Measurements from ENCODE around the gene STARD3. TPM values are rescaled to one million over a fixed set of nuclear protein-coding genes. Genes with fewer than 3 reads are reported as not detected.
"Not testable (repeated sequence)": the region's sequence is repeated elsewhere in the genome, so short reads cannot be mapped to it uniquely, and the experiment has no call there.

The STARD3 gene
- total and polyA plus RNA-seq, 12 donors, result 14.2 to 46.1 (median 19.9) TPM

DNA sequence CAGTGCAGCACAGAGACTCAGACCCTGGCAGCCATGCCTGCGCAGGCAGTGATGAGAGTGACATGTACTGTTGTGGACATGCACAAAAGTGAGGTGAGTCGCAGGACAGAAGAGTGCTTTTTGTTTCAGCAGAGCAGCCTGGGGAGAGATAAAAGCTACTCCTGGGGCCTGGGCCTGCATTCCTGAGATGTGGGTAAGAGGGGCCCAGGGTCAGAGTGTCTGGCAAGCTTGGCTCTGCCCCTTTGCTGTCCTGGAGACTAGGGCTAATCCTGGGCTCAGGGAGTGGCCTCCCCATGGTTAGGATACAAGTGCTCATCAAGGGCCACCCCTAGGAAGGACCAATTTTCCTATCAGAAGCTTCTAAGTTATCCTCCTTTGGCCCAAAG is 58.1 kb downstream of the STARD3 start:
- Histone ChIP-seq H3K4me3 (no peak overlapping the region), H3K36me3 (no peaks in the 10 kb centered on the region), H3K27ac (no peak overlapping the region), H3K4me1 (peaks cover 0 to 9% (median 6%) of the 10 kb centered on the region in 9 donors), H3K27me3 (peaks cover 0 to 14% (median 0%) of the 10 kb centered on the region in 7 donors), H3K9me3 (no peaks in the 10 kb centered on the region)
- intact Hi-C loops (cut with DNase I), result no loop called here
- no peak for ATAC-seq
- no peak for DNase-seq
- 74 to 86% methylated on average over 2 of the region's 2 CpGs for WGBS, 2 donors
- TF ChIP-seq, protein P1, sequence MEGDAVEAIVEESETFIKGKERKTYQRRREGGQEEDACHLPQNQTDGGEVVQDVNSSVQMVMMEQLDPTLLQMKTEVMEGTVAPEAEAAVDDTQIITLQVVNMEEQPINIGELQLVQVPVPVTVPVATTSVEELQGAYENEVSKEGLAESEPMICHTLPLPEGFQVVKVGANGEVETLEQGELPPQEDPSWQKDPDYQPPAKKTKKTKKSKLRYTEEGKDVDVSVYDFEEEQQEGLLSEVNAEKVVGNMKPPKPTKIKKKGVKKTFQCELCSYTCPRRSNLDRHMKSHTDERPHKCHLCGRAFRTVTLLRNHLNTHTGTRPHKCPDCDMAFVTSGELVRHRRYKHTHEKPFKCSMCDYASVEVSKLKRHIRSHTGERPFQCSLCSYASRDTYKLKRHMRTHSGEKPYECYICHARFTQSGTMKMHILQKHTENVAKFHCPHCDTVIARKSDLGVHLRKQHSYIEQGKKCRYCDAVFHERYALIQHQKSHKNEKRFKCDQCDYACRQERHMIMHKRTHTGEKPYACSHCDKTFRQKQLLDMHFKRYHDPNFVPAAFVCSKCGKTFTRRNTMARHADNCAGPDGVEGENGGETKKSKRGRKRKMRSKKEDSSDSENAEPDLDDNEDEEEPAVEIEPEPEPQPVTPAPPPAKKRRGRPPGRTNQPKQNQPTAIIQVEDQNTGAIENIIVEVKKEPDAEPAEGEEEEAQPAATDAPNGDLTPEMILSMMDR (IDR thresholded peaks at IDR 0.05), result no peak

DNA sequence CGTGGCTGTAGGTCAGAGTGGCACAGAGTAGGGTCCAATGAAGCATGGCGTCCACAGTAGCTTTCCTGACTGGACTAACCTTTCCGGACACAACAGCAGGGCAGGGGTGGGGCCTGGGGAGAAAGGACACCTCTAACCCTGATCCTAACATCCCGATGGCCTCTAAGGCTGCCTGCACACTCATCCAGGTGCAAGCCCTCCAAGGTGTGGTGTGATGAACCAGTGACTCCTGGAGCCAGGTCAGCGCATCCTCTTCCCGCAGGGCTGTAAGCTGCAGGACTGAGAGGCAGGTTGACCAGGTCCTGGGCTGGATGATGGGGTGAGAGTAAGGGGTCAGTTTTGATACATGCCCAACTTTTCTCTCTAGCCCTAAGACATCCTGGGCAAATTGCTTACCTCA is 59.8 kb downstream of the STARD3 start:
- TF ChIP-seq, protein P1 (IDR thresholded peaks at IDR 0.05), result no peak
- Histone ChIP-seq H3K27me3 (peaks cover 0 to 30% (median 0%) of the 10 kb centered on the region in 7 donors), H3K36me3 (no peaks in the 10 kb centered on the region), H3K4me3 (no peak overlapping the region), H3K9me3 (no peaks in the 10 kb centered on the region), H3K4me1 (peaks cover 3 to 22% (median 14%) of the 10 kb centered on the region in 9 donors), H3K27ac (no peak overlapping the region)
- intact Hi-C loops (cut with DNase I), result no loop called here
- DNase-seq (no peak), ATAC-seq (no peak)
- 86 to 88% methylated on average over 6 of the region's 6 CpGs for WGBS, 2 donors

DNA sequence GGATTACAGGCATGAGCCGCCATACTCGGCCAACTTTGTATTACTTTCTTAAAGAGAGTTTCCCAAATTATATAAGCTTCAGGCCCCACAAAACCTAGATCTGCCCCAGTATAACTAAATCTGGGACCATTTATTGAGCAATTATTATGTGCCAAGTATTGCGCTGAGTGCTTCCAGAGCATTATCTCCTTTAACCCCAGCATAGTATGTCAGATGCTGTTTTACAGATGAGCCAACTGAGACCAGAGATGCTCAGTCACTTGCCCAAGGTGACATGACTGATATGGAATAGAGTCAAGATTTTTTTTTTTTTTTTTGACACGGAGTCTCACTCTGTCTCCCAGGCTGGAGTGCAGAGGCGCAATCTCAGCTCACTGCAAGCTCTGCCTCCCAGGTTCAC is 61.0 kb downstream of the STARD3 start:
- TF ChIP-seq, protein P1 (IDR thresholded peaks at IDR 0.05), result no peak

DNA sequence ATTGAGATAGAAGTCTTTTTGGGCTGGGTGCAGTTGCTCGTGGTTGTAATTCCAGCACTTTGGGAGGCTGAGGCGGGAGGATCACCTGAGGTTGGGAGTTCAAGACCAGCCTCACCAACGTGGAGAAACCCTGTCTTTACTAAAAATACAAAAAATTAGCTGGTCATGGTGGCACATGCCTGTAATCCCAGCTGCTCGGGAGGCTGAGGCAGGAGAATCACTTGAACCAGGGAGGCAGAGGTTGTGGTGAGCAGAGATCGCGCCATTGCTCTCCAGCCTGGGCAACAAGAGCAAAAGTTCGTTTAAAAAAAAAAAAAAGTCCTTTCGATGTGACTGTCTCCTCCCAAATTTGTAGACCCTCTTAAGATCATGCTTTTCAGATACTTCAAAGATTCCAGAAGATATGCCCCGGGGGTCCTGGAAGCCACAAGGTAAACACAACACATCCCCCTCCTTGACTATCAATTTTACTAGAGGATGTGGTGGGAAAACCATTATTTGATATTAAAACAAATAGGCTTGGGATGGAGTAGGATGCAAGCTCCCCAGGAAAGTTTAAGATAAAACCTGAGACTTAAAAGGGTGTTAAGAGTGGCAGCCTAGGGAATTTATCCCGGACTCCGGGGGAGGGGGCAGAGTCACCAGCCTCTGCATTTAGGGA is 62.3 kb downstream of the STARD3 start:
- peaks cover 0 to 33% (median 0%) of the 10 kb centered on the region in 7 donors for H3K27me3 ChIP-seq
- H3K4me1 ChIP-seq, result peaks cover 4 to 42% (median 29%) of the 10 kb centered on the region in 9 donors
- intact Hi-C loops (cut with DNase I); H3K36me3 ChIP-seq; DNase-seq; ATAC-seq; H3K9me3 ChIP-seq: not testable (repeated sequence)
- peak overlapping the region; percentile 78 to 96 (median 89) for H3K27ac ChIP-seq
- WGBS, 2 donors, result 46 to 51% methylated on average over 11 of the region's 11 CpGs
- H3K4me3 ChIP-seq, result peak overlapping the region; percentile 70 to 99 (median 82)

More for the DNA sequence above, 61.0 kb downstream of the STARD3 start:
- DNase-seq (no peak), ATAC-seq (no peak)
- Histone ChIP-seq H3K9me3 (no peaks in the 10 kb centered on the region), H3K4me1 (peaks cover 4 to 33% (median 24%) of the 10 kb centered on the region in 9 donors), H3K27ac (no peak overlapping the region), H3K27me3 (peaks cover 0 to 33% (median 0%) of the 10 kb centered on the region in 7 donors), H3K4me3 (no peak overlapping the region), H3K36me3 (no peaks in the 10 kb centered on the region)
- 89 to 91% methylated on average over 5 of the region's 5 CpGs for WGBS, 2 donors
- intact Hi-C loops (cut with DNase I), result no loop called here

DNA sequence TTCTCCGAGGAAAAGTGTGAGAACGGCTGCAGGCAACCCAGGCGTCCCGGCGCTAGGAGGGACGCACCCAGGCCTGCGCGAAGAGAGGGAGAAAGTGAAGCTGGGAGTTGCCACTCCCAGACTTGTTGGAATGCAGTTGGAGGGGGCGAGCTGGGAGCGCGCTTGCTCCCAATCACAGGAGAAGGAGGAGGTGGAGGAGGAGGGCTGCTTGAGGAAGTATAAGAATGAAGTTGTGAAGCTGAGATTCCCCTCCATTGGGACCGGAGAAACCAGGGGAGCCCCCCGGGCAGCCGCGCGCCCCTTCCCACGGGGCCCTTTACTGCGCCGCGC is 62.8 kb downstream of the STARD3 start, which contains the start of gene ERBB2:
Gene ERBB2 (plus strand): TSS at position 247 of the 330 bp plus-strand sequence. CDS start 175 bp downstream, outside the sequence.
- peaks cover 0 to 33% (median 0%) of the 10 kb centered on the region in 7 donors for H3K27me3 ChIP-seq
- H3K4me3 ChIP-seq, result peak within 1 kb of the TSS; percentile 70 to 99 (median 82)
- H3K4me1 ChIP-seq, result peaks cover 4 to 47% (median 31%) of the 10 kb centered on the region in 9 donors
- DNase-seq, result peak; percentile 61 to 77
- intact Hi-C loops (cut with DNase I), result no loop called here
- H3K27ac ChIP-seq, result peak within 1 kb of the TSS; percentile 78 to 96 (median 89)
- H3K9me3 ChIP-seq, result no peaks in the 10 kb centered on the region
- H3K36me3 ChIP-seq, result no peaks in the 10 kb centered on the region
- TF ChIP-seq, protein P1 (IDR thresholded peaks at IDR 0.05), result no peak
- peak; percentile 74 to 92 (median 88) for ATAC-seq
- 0 to 2% methylated on average over 20 of the region's 20 CpGs for WGBS, 2 donors

Data from heart right ventricle (tissue), 16 donors.